ENCODE data around the gene LY6G6D. TPM values are rescaled to one million over a fixed set of nuclear protein-coding genes. Genes with fewer than 3 reads are reported as not detected.

Gene LY6G6D
- total RNA-seq, 2 donors from 2014 or later, result not detected

- Mint-ChIP-seq H3K27ac (peak overlapping the region; percentile 10), H3K27me3 (no peaks in the 10 kb centered on the region), H3K4me3 (no peak overlapping the region), H3K9me3 (no peaks in the 10 kb centered on the region), H3K36me3 (ENCODE audit: low read depth) (peaks cover 66% of the 10 kb centered on the region), H3K4me1 (peaks cover 33% of the 10 kb centered on the region)
- ATAC-seq (replicated peaks), result no peak
Observed at GRCh38 chr6:31742894-31743293, 27.7 kb downstream of the LY6G6D start.

DNA sequence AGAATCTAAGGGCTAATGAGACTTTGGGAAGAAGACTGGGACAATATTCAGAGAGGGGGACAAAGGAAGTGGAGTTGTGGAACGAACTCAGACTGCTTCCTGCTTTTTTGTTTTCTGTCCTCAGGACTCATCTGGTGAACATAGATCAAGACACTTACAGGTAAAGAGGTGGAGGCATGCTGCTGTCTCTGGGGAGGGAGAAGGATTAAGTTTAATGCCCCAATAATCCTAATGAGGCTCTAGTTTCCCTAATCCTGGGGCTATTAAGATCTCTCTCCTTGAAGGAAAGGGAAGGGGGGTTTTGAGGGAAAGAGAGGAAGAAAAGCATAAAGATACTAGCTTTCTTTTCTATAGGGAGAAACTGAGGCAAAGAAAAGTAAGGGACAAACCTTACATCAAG, 29.3 kb downstream of the LY6G6D start:
- Mint-ChIP-seq H3K4me1 (peaks cover 18% of the 10 kb centered on the region), H3K27ac (no peak overlapping the region), H3K36me3 (ENCODE audit: low read depth) (peaks cover 68% of the 10 kb centered on the region), H3K4me3 (no peak overlapping the region), H3K27me3 (no peaks in the 10 kb centered on the region), H3K9me3 (no peaks in the 10 kb centered on the region)
- ATAC-seq (replicated peaks), result no peak

GRCh38 chr6:31749301-31750036, 34.3 kb downstream of the LY6G6D start:
- Mint-ChIP-seq H3K4me1 (peaks cover 10% of the 10 kb centered on the region), H3K27me3 (no peaks in the 10 kb centered on the region), H3K36me3 (ENCODE audit: low read depth) (peaks cover 26% of the 10 kb centered on the region), H3K27ac (peak overlapping the region; percentile 41), H3K9me3 (no peaks in the 10 kb centered on the region), H3K4me3 (no peak overlapping the region)
- ATAC-seq (replicated peaks), result no peak

DNA sequence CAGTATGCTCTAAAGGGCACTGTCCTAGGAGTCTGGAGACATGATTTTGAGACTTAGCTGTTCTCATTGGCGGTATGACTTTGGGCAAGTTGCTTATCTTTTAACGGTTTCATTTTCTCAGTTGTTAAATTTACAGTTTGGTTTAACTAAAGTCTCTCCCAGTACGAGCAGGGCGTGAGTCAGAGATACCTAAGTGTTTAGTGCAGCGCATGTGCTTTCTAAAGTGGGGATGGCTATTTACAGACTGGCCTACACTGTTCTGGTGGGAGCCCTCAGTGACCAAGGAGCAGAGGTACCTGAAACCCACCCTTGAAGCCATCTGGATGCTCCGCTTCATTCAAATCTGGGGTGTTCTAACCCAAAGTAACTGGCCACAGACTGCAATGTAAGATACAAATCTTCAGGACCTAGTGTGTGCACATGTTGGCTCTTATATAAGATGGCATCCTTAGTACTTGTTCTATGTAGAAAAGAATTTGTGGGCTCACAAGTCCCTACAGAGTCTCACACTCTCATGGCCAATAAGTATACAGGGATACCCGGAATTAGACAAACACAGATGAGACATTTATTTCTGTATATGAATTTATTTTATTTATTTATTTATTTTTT, 35.4 kb downstream of the LY6G6D start:
- no peak for ATAC-seq (replicated peaks)
- no peak overlapping the region for H3K27ac Mint-ChIP-seq

DNA sequence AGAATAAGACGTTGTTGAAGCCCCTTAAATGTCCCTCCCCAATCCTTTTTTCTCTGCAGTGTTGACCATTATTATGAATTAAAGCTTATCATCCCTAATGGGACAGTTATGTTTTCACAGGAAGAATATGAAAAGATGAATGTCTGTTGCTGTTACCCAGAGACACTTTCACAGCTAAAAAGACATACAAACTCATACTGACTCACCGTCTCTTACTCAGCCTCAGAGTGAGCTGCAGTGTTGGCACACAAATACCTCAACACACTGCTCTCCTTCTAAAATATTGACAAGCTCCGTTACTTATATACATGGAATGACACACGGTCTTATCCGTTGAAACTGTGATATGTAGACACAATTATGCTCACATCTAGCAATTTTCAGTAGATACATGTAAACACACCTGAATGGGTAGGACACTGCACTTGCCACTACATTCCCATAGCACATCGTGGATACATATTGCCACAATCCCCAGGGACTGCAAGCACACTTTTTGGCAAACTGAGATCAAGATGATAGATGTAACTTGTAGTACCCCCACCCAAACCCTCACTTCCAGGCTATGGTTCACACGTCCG, 37.7 kb downstream of the LY6G6D start:
- Mint-ChIP-seq H3K9me3 (no peaks in the 10 kb centered on the region), H3K27ac (no peak overlapping the region), H3K4me1 (peaks cover 4% of the 10 kb centered on the region), H3K27me3 (no peaks in the 10 kb centered on the region), H3K36me3 (ENCODE audit: low read depth) (peaks cover 4% of the 10 kb centered on the region), H3K4me3 (no peak overlapping the region)
- ATAC-seq (replicated peaks), result peak; percentile 44

More for the DNA sequence above, 35.4 kb downstream of the LY6G6D start:
- peaks cover 4% of the 10 kb centered on the region for H3K4me1 Mint-ChIP-seq
- H3K4me3 Mint-ChIP-seq, result no peak overlapping the region
- no peaks in the 10 kb centered on the region for H3K27me3 Mint-ChIP-seq
- peaks cover 16% of the 10 kb centered on the region for H3K36me3 Mint-ChIP-seq (ENCODE audit: low read depth)
- H3K9me3 Mint-ChIP-seq, result no peaks in the 10 kb centered on the region

DNA sequence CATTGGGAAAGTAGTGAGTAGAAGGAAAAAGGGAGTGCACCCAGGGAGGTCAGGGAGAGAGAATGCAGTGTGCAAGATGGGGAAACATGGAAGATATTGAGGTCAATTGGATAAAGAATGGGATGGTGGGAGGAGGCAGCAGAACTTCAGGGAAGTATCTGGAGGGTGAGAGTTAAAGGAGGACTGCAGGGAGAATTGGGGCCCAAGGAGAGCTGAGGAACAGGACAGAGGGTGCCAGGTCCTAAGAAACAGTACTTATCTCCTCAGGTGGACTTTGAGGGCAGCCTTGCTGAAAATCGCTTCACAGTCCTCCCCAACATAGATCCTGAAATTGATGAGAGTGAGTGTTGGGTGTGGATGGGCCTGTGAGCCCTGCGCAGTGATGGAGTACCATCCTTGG, 43.1 kb downstream of the LY6G6D start:
- ATAC-seq (replicated peaks), result no peak
- H3K4me1 Mint-ChIP-seq, result peaks cover under 1% of the 10 kb centered on the region
- peaks cover 41% of the 10 kb centered on the region for H3K36me3 Mint-ChIP-seq (ENCODE audit: low read depth)
- no peak overlapping the region for H3K27ac Mint-ChIP-seq
- H3K27me3 Mint-ChIP-seq, result no peaks in the 10 kb centered on the region
- no peak overlapping the region for H3K4me3 Mint-ChIP-seq
- no peaks in the 10 kb centered on the region for H3K9me3 Mint-ChIP-seq

DNA sequence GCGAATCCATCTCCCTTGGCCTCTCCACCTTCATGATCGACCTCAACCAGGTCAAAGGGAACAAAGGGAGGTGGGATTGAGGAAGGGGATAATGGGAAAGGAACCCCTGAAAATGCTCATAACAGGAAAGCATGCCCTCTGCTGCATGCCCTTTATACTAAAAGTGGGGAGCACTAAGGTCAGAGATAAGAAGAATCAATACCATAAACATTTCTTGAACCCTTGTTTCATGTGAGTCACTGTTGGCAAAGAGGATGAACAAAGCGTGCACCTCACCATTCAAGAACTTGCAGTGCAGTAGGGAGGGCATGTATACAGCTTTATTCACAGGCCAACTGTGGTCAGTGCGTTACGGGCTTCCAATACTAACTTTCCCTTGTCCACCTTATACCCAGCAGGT, 45.6 kb downstream of the LY6G6D start:
- Mint-ChIP-seq H3K27me3 (no peaks in the 10 kb centered on the region), H3K36me3 (ENCODE audit: low read depth) (peaks cover 48% of the 10 kb centered on the region), H3K9me3 (no peaks in the 10 kb centered on the region), H3K27ac (peak overlapping the region; percentile 26), H3K4me1 (peaks cover 6% of the 10 kb centered on the region), H3K4me3 (no peak overlapping the region)
- no peak for ATAC-seq (replicated peaks)

DNA sequence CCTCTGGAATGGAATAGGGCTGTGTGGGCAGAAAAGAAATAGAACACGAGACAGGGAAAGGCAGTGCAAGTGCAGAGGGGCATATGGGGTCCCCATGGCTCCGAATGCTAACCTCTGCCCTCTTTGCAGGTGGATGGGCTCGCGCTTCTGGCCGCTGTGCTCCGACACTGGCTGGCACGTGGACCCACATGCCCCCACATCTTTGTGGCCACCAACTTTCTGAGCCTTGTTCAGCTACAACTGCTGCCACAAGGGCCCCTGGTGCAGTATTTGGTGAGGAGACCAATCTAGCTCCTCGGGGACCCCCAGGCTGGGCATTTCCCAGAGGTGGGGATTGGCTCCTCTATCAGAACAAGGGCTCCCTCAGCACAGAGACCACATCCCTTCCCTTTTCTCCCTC, 46.2 kb downstream of the LY6G6D start:
- no peak for ATAC-seq (replicated peaks)
- H3K27me3 Mint-ChIP-seq, result no peaks in the 10 kb centered on the region
- H3K36me3 Mint-ChIP-seq (ENCODE audit: low read depth), result peaks cover 48% of the 10 kb centered on the region
- peaks cover 6% of the 10 kb centered on the region for H3K4me1 Mint-ChIP-seq
- peak overlapping the region; percentile 26 for H3K27ac Mint-ChIP-seq
- H3K4me3 Mint-ChIP-seq, result no peak overlapping the region
- no peaks in the 10 kb centered on the region for H3K9me3 Mint-ChIP-seq

GRCh38 chr6:31762356-31762755, 47.2 kb downstream of the LY6G6D start, which contains the start of gene SAPCD1:
Gene SAPCD1, plus strand, starts transcription at chr6:31762656. Its CDS starts 399 bp downstream, at chr6:31763055.
- no peaks in the 10 kb centered on the region for H3K9me3 Mint-ChIP-seq
- H3K27me3 Mint-ChIP-seq, result no peaks in the 10 kb centered on the region
- no peak for ATAC-seq (replicated peaks)
- H3K4me3 Mint-ChIP-seq, result no peak within 1 kb of the TSS
- H3K4me1 Mint-ChIP-seq, result peaks cover 6% of the 10 kb centered on the region
- peak within 1 kb of the TSS; percentile 9 for H3K27ac Mint-ChIP-seq
- peaks cover 48% of the 10 kb centered on the region for H3K36me3 Mint-ChIP-seq (ENCODE audit: low read depth)

DNA sequence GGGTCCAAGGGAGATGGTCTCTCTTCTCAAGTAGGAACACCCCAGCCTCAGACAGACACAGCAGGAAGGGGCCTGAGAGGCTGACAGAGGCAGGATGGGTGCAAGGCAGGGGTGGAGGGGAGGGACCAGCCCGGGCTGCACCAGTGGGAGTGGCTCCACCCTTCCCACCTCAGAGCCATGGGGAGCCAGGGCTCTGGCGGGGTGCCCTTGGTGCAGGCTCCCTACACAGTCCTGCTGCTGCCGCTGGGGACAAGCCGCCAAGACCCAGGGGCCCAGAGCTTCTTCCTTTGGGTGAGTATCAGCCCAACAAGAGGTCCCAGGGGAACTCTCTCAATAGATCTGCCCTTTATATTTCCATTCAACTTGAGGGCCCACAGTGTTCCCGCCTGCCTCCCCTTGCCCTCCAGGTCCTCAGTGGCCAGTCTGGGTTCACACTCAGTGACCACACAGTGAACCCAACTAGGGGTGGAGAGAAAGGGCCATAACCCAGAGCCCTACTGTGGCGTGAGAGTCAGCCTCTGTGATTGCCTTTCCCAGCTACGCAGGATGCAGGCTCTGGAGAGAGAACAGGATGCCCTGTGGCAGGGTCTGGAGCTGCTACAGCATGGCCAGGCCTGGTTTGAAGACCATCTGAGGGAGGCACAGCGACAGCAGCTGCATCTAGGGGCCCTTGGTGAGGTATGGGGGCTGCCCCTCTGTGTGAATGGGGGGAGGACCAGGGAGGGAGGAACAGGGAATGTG, 47.9 kb downstream of the LY6G6D start:
- H3K27me3 Mint-ChIP-seq, result no peaks in the 10 kb centered on the region
- no peaks in the 10 kb centered on the region for H3K9me3 Mint-ChIP-seq
- no peak for ATAC-seq (replicated peaks)
- H3K36me3 Mint-ChIP-seq (ENCODE audit: low read depth), result peaks cover 46% of the 10 kb centered on the region
- H3K27ac Mint-ChIP-seq, result peak overlapping the region; percentile 9
- peaks cover 6% of the 10 kb centered on the region for H3K4me1 Mint-ChIP-seq
- no peak overlapping the region for H3K4me3 Mint-ChIP-seq

DNA sequence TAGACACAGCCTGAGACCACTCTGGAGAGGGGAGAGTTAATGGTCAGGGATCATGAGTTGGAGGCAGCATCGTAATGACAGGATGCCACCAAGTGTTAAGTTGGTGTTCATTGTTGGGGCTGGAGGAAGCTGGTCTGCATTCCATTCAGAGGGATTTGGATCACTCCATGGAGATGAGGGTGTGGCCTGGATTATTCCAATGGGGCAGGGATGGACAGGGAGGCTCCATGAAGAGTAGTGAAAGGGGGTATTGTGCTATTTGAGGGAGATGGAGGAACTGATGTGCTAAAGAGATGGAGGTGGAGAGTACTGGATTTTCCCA, 48.4 kb downstream of the LY6G6D start:
- H3K4me3 Mint-ChIP-seq, result no peak overlapping the region
- H3K9me3 Mint-ChIP-seq, result no peaks in the 10 kb centered on the region
- no peaks in the 10 kb centered on the region for H3K27me3 Mint-ChIP-seq
- peaks cover 41% of the 10 kb centered on the region for H3K36me3 Mint-ChIP-seq (ENCODE audit: low read depth)
- ATAC-seq (replicated peaks), result no peak
- H3K27ac Mint-ChIP-seq, result peak overlapping the region; percentile 9
- peaks cover 6% of the 10 kb centered on the region for H3K4me1 Mint-ChIP-seq

DNA sequence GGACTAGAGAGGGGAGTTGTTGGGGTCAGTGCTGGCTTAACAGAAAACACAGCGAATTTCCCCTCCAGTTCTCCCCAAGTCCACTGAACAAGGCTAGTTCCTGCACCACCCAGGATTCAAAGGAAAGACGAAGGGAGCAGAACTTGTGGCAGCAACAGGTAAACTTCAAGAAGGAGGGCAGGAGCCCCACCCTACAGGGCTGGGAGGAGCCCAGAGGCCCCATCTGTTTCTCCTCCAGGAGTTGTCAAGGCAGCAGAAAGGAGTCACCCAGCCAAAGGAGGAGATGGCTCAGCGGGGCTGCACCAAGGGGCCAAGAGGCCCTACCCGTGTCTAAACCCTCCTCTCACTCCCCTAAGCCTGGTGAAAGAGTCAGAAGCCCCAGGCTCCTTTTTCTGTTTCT, 49.0 kb downstream of the LY6G6D start:
- Mint-ChIP-seq H3K9me3 (no peaks in the 10 kb centered on the region), H3K27me3 (no peaks in the 10 kb centered on the region), H3K4me1 (peaks cover 6% of the 10 kb centered on the region), H3K27ac (no peak overlapping the region), H3K4me3 (no peak overlapping the region), H3K36me3 (ENCODE audit: low read depth) (peaks cover 34% of the 10 kb centered on the region)
- ATAC-seq (replicated peaks), result no peak

DNA sequence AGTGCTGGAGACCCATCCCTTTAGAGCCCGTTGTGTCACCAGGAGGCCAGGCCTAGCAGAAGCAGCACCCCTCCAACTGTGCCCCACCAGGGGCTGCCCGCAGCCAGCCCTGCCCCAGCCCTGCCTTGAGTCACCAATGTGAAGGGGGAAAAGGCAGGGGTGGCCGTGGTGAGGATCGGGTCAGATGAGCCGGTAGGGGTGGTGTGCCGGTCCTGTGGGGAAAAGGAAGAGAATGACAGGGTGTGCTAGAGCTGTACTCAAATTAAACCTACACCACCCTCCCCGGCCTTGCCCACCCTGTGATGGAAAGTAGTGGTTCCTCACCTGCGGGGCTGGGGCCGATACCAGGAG, 50.4 kb downstream of the LY6G6D start:
- ATAC-seq (replicated peaks), result no peak

DNA sequence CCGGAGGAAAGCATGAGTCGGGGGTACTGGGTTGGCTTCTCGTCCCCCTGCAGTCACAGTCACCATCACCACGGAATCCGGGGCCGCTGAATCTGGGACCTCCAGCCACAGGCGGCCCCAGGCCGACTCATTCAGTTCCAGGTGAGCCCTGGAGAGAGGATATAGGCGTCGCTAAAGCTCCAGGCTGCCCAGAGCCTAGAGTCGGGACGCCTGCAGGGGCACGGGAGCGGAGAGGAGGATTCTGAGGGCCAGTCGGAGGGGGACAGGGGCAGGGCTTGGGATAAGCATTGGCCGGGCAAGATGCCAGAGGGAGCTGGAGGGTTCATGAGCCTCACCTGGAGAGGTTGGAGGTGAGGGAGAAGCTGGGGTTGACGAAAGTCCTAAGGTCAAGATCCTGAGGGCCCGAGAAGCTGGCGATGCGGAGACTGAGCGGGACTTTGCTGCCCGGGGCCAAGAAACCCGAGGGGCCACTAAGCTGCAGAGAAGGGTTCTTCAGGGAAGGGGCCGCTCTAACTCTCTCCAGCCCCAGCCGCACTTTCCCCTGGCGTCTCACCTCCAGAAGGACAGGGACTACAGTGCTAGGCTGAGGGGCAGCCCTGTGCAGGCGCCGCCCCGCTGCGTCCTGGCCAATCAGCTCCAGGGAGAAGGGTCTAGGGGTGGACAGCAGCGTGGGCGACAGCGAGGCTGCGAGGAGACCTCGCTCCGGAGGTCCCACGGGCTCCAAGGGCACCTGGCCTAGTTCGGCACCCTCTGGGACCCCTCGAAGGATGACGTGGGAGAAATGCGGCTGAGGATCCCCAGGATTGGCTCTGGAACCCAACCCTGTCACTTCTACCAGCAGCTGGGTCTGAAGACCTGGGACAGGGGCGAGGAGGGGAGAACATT, 51.0 kb downstream of the LY6G6D start:
- H3K27ac Mint-ChIP-seq, result no peak overlapping the region
- peaks cover 13% of the 10 kb centered on the region for H3K4me1 Mint-ChIP-seq
- H3K36me3 Mint-ChIP-seq (ENCODE audit: low read depth), result peaks cover 20% of the 10 kb centered on the region
- ATAC-seq (replicated peaks), result no peak
- H3K9me3 Mint-ChIP-seq, result no peaks in the 10 kb centered on the region
- no peak overlapping the region for H3K4me3 Mint-ChIP-seq
- no peaks in the 10 kb centered on the region for H3K27me3 Mint-ChIP-seq

More for the DNA sequence above, 50.4 kb downstream of the LY6G6D start:
- Mint-ChIP-seq H3K4me1 (peaks cover 11% of the 10 kb centered on the region), H3K4me3 (no peak overlapping the region), H3K27ac (no peak overlapping the region), H3K27me3 (no peaks in the 10 kb centered on the region), H3K36me3 (ENCODE audit: low read depth) (peaks cover 26% of the 10 kb centered on the region), H3K9me3 (no peaks in the 10 kb centered on the region)
